GM23338 (cell line): Measurements from ENCODE around the gene PLEKHH3. TPM values are rescaled to one million over a fixed set of nuclear protein-coding genes. Genes with fewer than 3 reads are reported as not detected.

ENCODE experiments used
- ATAC-seq: fragments of 200-7000 bp; cut with Tn5 transposase; 3 replicates; pipeline ENCODE4 v1.9.1; 2020
- DNase-seq: peaks from one replicate; pipeline ENCODE4 v3.0.0-alpha.2; 2015; ENCODE audit warnings: low spot score
- H2AFZ ChIP-seq: fragments of 200-600 bp; sonication (generic); 2 replicates; pipeline ENCODE4 v1.8.0; 2016; ENCODE audit warnings: antibody characterized with exemption, mild to moderate bottlenecking, moderate library complexity
- H3F3A ChIP-seq: fragments of 200-600 bp; sonication (generic); replicated peaks from 2 replicates; pipeline ENCODE4 v1.8.0; 2017; ENCODE audit warnings: antibody characterized with exemption, mixed run types, low read depth
- H3K27ac ChIP-seq: fragments of 200-600 bp; sonication (generic); 2 replicates; pipeline ENCODE4 v1.6.1; 2016; ENCODE audit warnings: low read depth
- H3K27me3 ChIP-seq: fragments of 200-600 bp; sonication (generic); 2 replicates; pipeline ENCODE4 v1.8.0; 2016; ENCODE audit warnings: mild to moderate bottlenecking, mixed run types, moderate library complexity; ENCODE audit not compliant: insufficient read depth
- H3K36me3 ChIP-seq: fragments of 200-600 bp; sonication (generic); 2 replicates; pipeline ENCODE4 v1.8.0; 2016; ENCODE audit warnings: mild to moderate bottlenecking; ENCODE audit not compliant: insufficient read depth
- H3K4me1 ChIP-seq: fragments of 200-600 bp; sonication (generic); 2 replicates; pipeline ENCODE4 v1.8.0; 2016; ENCODE audit warnings: mild to moderate bottlenecking, moderate library complexity; ENCODE audit not compliant: insufficient read depth
- H3K4me2 ChIP-seq: fragments of 200-600 bp; sonication (generic); 2 replicates; pipeline ENCODE4 v1.7.1; 2017; ENCODE audit warnings: mixed run types
- H3K4me3 ChIP-seq: fragments of 200-600 bp; sonication (generic); 2 replicates; pipeline ENCODE4 v1.6.1; 2016; ENCODE audit warnings: mixed run types
- H3K79me2 ChIP-seq: fragments of 200-600 bp; sonication (generic); replicated peaks from 2 replicates; pipeline ENCODE4 v1.8.0; 2017; ENCODE audit warnings: mild to moderate bottlenecking; ENCODE audit not compliant: insufficient read depth
- H3K9me2 ChIP-seq: fragments of 200-600 bp; sonication (generic); 2 replicates; pipeline ENCODE4 v1.8.0; 2017; ENCODE audit not compliant: insufficient read depth
- H4K20me1 ChIP-seq: fragments of 200-600 bp; sonication (generic); replicated peaks from 2 replicates; pipeline ENCODE4 v1.8.0; 2017; ENCODE audit warnings: mild to moderate bottlenecking; ENCODE audit not compliant: insufficient read depth
- H3K27ac Mint-ChIP-seq: 2 replicates; pipeline ENCODE4 v1.8.0; 2020; ENCODE audit warnings: inconsistent platforms, mild to moderate bottlenecking, moderate library complexity, mixed read lengths
- H3K27me3 Mint-ChIP-seq: 3 replicates; pipeline ENCODE4 v1.8.0; 2022; ENCODE audit warnings: low read depth, mild to moderate bottlenecking, moderate library complexity, mixed read lengths, inconsistent platforms; ENCODE audit not compliant: insufficient read depth, poor library complexity
- H3K36me3 Mint-ChIP-seq: 3 replicates; pipeline ENCODE4 v1.8.0; 2021; ENCODE audit warnings: low read depth, mild to moderate bottlenecking, inconsistent platforms, moderate library complexity, mixed read lengths
- H3K4me1 Mint-ChIP-seq: 3 replicates; pipeline ENCODE4 v1.8.0; 2020; ENCODE audit warnings: mild to moderate bottlenecking, inconsistent platforms, mixed read lengths
- H3K4me3 Mint-ChIP-seq: 3 replicates; pipeline ENCODE4 v1.8.0; 2021; ENCODE audit warnings: moderate library complexity, mild to moderate bottlenecking, inconsistent platforms, mixed read lengths
- H3K9me3 Mint-ChIP-seq: 3 replicates; pipeline ENCODE4 v1.8.0; 2020; ENCODE audit warnings: moderate library complexity, mild to moderate bottlenecking, inconsistent platforms, mixed read lengths
- EZH2 ChIP-seq: fragments of 200-600 bp; sonication (generic); IDR thresholded peaks from one replicate; pipeline ENCODE4 v1.8.0; 2017; ENCODE audit warnings: antibody characterized with exemption, mild to moderate bottlenecking, low read depth; ENCODE audit not compliant: unreplicated experiment
- NANOG ChIP-seq: IDR thresholded peaks from 2 replicates; pipeline ENCODE4 v1.6.1; 2016; ENCODE audit warnings: antibody characterized with exemption, borderline replicate concordance
- ZNF114 ChIP-seq: fragments of 250-450 bp; sonication (Bioruptor Pico); IDR thresholded peaks from 2 replicates; pipeline ENCODE4 v1.5.0; 2020; ENCODE audit warnings: mild to moderate bottlenecking, moderate library complexity
- polyA plus RNA-seq: library from polyadenylated mRNA; unstranded; fragments of >200 nt; fragmentation: Nextera tagmentation; extraction: Ambion mirVana; gene quantifications from 2 replicates; pipeline ENCODE4 v1.2.1, GENCODE V29; 2016
- total RNA-seq: library from RNA; depleted of rRNA; stranded (reverse); fragments of >200 nt; shearing (Covaris generic); gene quantifications from 2 replicates; pipeline ENCODE4 v1.2.3, GENCODE V29; 2014
- TF ChIP-seq, protein P1 (sequence below), 2 experiments: fragments of 200-600 bp in 1 of 2; sonication (generic) in 1 of 2; conservative IDR thresholded peaks; 2 replicates each; pipeline versions ENCODE4 v1.5.1 to v1.6.1; 2016 to 2017; ENCODE audit warnings: antibody characterized with exemption in 2 of 2, low read depth in 2 of 2, mild to moderate bottlenecking in 2 of 2, moderate library complexity in 1 of 2
- TF ChIP-seq, protein P2 (sequence below): IDR thresholded peaks from 2 replicates; pipeline ENCODE4 v1.6.1; 2016; ENCODE audit warnings: antibody characterized with exemption
- TF ChIP-seq, protein P3 (sequence below): fragments of 250-450 bp; sonication (Bioruptor Pico); IDR thresholded peaks from 2 replicates; pipeline ENCODE4 v1.5.0; 2020; ENCODE audit warnings: mild to moderate bottlenecking, moderate library complexity

PLEKHH3 gene
- total and polyA plus RNA-seq, 2 experiments from 2014 or later, result 10.9 to 24.2 TPM

DNA sequence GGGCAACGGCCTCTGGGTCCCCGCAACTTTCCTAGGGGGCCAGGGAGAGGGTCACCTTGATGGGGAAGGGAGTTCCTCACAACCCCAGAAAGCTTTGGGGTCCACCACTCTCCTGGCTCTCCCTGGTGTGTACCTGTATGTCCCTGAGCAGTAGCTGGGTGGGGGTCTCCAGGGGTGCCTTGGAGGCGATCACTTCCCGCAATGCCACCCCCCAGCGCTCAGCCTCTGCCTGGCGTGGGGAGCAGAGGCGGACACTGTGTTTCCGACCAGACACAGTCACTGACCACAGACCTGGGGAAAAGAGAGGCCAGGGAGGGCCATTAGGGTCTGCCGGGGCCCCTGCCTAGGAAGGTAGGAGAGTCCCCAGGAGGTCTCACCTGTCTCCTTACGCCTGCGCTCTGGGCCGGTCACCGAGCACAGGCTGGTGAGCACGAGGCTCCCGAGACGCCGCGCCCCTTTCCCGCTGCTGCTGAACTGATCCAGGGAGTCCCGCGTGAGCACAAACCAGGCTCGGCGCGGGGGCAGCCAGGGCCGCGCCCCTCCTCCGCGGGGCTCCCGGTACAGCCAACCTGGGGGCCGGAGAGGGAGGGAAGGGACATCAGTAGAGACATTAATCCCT is 3.4 kb downstream of the PLEKHH3 start (continued):
- TF ChIP-seq, protein P1, sequence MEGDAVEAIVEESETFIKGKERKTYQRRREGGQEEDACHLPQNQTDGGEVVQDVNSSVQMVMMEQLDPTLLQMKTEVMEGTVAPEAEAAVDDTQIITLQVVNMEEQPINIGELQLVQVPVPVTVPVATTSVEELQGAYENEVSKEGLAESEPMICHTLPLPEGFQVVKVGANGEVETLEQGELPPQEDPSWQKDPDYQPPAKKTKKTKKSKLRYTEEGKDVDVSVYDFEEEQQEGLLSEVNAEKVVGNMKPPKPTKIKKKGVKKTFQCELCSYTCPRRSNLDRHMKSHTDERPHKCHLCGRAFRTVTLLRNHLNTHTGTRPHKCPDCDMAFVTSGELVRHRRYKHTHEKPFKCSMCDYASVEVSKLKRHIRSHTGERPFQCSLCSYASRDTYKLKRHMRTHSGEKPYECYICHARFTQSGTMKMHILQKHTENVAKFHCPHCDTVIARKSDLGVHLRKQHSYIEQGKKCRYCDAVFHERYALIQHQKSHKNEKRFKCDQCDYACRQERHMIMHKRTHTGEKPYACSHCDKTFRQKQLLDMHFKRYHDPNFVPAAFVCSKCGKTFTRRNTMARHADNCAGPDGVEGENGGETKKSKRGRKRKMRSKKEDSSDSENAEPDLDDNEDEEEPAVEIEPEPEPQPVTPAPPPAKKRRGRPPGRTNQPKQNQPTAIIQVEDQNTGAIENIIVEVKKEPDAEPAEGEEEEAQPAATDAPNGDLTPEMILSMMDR (conservative IDR thresholded peaks at IDR 0.05; ENCODE audit: low read depth in 2 of 2), result no peak

DNA sequence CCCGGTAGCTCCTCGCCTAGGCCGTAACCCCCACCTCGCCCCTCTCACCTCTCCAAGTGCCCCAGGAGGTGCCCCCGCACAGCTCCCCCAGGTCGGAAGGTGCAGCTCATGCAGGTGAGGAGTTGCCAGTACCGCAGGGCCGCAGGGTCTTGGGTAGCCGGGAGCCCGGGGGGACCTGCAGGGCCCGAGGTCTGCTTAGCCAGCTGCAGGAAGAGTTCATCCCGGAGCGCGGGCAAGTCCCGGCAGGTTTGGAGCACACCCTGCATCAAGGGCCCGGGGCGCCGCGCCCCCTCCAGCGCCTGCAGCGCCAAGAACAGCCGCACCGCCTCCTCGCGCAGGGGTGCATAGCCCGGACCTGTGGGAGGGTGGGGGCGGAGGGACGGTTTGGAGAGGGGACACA is 4.8 kb downstream of the PLEKHH3 start:
- H3K4me3 ChIP-seq, result peak overlapping the region; percentile 77
- H3K9me3 Mint-ChIP-seq, result no peaks in the 10 kb centered on the region
- no peak overlapping the region for H2AFZ ChIP-seq
- 0 out of 2 replicates have a peak, but pooled peaks cover 12% of the 10 kb centered on the region for H4K20me1 ChIP-seq
- H3K27me3 Mint-ChIP-seq, result peaks cover 63% of the 10 kb centered on the region
- peak overlapping the region; percentile 96 for H3K4me2 ChIP-seq
- peaks cover 49% of the 10 kb centered on the region for H3K4me1 Mint-ChIP-seq
- DNase-seq, result peak; percentile 63
- peaks cover 7% of the 10 kb centered on the region; the same call in 1 of the 2 replicates for H3K79me2 ChIP-seq
- peak; percentile 0; the same call in 2 of the 3 replicates for ATAC-seq
- H3K4me3 Mint-ChIP-seq, result peak overlapping the region; percentile 67
- no peaks in the 10 kb centered on the region for H3K9me2 ChIP-seq
- no peak overlapping the region for H3K27ac ChIP-seq
- TF ChIP-seq, protein P2, sequence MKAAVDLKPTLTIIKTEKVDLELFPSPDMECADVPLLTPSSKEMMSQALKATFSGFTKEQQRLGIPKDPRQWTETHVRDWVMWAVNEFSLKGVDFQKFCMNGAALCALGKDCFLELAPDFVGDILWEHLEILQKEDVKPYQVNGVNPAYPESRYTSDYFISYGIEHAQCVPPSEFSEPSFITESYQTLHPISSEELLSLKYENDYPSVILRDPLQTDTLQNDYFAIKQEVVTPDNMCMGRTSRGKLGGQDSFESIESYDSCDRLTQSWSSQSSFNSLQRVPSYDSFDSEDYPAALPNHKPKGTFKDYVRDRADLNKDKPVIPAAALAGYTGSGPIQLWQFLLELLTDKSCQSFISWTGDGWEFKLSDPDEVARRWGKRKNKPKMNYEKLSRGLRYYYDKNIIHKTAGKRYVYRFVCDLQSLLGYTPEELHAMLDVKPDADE, result no peak
- TF ChIP-seq EZH2, result peak; percentile 20
- TF ChIP-seq ZNF114, result no peak
- peaks cover 34% of the 10 kb centered on the region for H3F3A ChIP-seq
- H3K36me3 ChIP-seq, result no peaks in the 10 kb centered on the region; the same call in 1 of the 2 replicates
- peaks cover 38% of the 10 kb centered on the region for H3K36me3 Mint-ChIP-seq
- peaks cover 38% of the 10 kb centered on the region for H3K4me1 ChIP-seq
- H3K27me3 ChIP-seq, result peaks cover 63% of the 10 kb centered on the region
- no peak overlapping the region for H3K27ac Mint-ChIP-seq

DNA sequence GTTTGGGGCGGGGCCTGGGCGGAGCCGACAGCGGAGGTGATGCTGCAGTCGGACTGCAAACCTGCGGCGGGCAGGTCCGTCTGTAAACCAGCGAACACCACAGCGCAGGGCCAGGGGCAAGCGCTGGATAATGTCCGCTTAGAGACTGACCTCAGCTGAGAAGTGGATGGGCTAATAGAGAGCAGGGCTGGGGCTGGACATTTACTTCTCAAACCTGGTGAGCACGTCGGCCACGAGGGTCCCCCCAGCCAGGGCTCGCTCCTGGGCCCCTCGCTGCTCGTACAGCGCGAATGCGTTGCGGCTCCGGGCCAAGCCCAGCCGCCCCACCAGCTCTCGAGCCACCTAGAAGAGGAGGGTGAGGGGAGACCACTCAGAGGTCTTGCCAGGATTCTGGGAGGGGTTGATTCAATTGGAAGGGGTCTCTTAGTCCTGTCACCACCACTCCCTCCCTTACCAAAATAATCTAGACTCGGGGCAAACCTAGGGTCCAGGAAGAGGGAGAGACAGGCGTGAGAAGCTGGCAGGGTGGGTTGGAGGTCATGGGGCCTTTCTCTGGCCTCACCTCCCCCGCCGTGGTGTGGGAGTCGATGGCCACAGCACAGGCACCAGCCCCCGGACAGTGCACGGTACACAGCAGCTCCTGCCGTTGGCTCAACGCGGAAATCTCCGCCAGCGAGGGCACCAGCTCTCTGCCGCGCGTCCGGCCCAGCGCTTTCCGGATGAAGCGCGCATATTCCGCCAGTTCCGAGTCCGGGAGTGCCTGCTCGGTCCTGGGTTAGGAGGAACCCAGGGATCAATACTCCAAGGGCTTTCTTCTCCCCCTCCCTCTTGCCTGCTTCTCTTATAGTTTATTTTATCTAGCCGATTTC is 5.8 kb downstream of the PLEKHH3 start:
- Mint-ChIP-seq H3K9me3 (no peaks in the 10 kb centered on the region), H3K27ac (no peak overlapping the region), H3K36me3 (peaks cover 47% of the 10 kb centered on the region), H3K4me3 (peak overlapping the region; percentile 67), H3K27me3 (peaks cover 60% of the 10 kb centered on the region), H3K4me1 (peaks cover 50% of the 10 kb centered on the region)
- Histone ChIP-seq H2AFZ (no peak overlapping the region), H3K27me3 (peaks cover 60% of the 10 kb centered on the region), H3K27ac (no peak overlapping the region), H4K20me1 (0 out of 2 replicates have a peak, but pooled peaks cover 14% of the 10 kb centered on the region), H3K79me2 (peaks cover 6% of the 10 kb centered on the region; the same call in 1 of the 2 replicates), H3K4me1 (peaks cover 38% of the 10 kb centered on the region), H3K36me3 (no peaks in the 10 kb centered on the region; the same call in 1 of the 2 replicates), H3K4me3 (peak overlapping the region; percentile 77), H3K9me2 (no peaks in the 10 kb centered on the region), H3F3A (peaks cover 34% of the 10 kb centered on the region), H3K4me2 (peak overlapping the region; percentile 96)
- ATAC-seq (peak; percentile 14), DNase-seq (peak; percentile 52)
- TF ChIP-seq, protein P3, sequence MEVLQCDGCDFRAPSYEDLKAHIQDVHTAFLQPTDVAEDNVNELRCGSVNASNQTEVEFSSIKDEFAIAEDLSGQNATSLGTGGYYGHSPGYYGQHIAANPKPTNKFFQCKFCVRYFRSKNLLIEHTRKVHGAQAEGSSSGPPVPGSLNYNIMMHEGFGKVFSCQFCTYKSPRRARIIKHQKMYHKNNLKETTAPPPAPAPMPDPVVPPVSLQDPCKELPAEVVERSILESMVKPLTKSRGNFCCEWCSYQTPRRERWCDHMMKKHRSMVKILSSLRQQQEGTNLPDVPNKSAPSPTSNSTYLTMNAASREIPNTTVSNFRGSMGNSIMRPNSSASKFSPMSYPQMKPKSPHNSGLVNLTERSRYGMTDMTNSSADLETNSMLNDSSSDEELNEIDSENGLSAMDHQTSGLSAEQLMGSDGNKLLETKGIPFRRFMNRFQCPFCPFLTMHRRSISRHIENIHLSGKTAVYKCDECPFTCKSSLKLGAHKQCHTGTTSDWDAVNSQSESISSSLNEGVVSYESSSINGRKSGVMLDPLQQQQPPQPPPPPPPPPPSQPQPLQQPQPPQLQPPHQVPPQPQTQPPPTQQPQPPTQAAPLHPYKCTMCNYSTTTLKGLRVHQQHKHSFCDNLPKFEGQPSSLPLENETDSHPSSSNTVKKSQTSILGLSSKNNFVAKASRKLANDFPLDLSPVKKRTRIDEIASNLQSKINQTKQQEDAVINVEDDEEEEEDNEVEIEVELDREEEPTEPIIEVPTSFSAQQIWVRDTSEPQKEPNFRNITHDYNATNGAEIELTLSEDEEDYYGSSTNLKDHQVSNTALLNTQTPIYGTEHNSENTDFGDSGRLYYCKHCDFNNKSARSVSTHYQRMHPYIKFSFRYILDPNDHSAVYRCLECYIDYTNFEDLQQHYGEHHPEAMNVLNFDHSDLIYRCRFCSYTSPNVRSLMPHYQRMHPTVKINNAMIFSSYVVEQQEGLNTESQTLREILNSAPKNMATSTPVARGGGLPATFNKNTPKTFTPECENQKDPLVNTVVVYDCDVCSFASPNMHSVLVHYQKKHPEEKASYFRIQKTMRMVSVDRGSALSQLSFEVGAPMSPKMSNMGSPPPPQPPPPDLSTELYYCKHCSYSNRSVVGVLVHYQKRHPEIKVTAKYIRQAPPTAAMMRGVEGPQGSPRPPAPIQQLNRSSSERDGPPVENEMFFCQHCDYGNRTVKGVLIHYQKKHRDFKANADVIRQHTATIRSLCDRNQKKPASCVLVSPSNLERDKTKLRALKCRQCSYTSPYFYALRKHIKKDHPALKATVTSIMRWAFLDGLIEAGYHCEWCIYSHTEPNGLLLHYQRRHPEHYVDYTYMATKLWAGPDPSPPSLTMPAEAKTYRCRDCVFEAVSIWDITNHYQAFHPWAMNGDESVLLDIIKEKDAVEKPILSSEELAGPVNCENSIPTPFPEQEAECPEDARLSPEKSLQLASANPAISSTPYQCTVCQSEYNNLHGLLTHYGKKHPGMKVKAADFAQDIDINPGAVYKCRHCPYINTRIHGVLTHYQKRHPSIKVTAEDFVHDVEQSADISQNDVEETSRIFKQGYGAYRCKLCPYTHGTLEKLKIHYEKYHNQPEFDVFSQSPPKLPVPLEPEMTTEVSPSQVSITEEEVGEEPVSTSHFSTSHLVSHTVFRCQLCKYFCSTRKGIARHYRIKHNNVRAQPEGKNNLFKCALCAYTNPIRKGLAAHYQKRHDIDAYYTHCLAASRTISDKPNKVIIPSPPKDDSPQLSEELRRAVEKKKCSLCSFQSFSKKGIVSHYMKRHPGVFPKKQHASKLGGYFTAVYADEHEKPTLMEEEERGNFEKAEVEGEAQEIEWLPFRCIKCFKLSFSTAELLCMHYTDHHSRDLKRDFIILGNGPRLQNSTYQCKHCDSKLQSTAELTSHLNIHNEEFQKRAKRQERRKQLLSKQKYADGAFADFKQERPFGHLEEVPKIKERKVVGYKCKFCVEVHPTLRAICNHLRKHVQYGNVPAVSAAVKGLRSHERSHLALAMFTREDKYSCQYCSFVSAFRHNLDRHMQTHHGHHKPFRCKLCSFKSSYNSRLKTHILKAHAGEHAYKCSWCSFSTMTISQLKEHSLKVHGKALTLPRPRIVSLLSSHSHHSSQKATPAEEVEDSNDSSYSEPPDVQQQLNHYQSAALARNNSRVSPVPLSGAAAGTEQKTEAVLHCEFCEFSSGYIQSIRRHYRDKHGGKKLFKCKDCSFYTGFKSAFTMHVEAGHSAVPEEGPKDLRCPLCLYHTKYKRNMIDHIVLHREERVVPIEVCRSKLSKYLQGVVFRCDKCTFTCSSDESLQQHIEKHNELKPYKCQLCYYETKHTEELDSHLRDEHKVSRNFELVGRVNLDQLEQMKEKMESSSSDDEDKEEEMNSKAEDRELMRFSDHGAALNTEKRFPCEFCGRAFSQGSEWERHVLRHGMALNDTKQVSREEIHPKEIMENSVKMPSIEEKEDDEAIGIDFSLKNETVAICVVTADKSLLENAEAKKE (CRISPR knock-in tag), result no peak
- no peak for TF ChIP-seq NANOG
- TF ChIP-seq ZNF114, result no peak
